Stomach smooth muscle (tissue), 2 donors: Measurements from ENCODE around the gene NSL1.
"Not testable (repeated sequence)": the region's sequence is repeated elsewhere in the genome, so short reads cannot be mapped to it uniquely, and the experiment has no call there.

ENCODE experiments used
- H3K27ac ChIP-seq: one replicate; pipeline ENCODE4 v1.7.0; 2013; ENCODE audit warnings: mild to moderate bottlenecking, low read length, inconsistent platforms
- H3K27me3 ChIP-seq, 2 donors: one replicate each; pipeline ENCODE4 v1.7.0; 2013; ENCODE audit warnings: low read length in 2 of 2; ENCODE audit not compliant: insufficient read depth in 2 of 2, control insufficient read depth in 1 of 2
- H3K36me3 ChIP-seq, 2 donors: one replicate each; pipeline ENCODE4 v1.7.0; 2013; ENCODE audit warnings: low read length in 2 of 2; ENCODE audit not compliant: control insufficient read depth in 2 of 2, insufficient read depth in 2 of 2
- H3K4me1 ChIP-seq: one replicate; pipeline ENCODE4 v1.7.0; 2013; ENCODE audit warnings: low read length; ENCODE audit not compliant: control insufficient read depth, insufficient read depth
- H3K4me3 ChIP-seq, 2 donors: one replicate each; pipeline ENCODE4 v1.7.0; 2013; ENCODE audit warnings: low read length in 2 of 2
- H3K9ac ChIP-seq, 2 donors: one replicate each; pipeline ENCODE4 v1.7.0; 2013; ENCODE audit warnings: low read length in 2 of 2, mild to moderate bottlenecking in 1 of 2
- H3K9me3 ChIP-seq, 2 donors: one replicate each; pipeline ENCODE4 v1.7.0; 2013; ENCODE audit warnings: low read length in 2 of 2; ENCODE audit not compliant: control insufficient read depth in 2 of 2
- donor health status: healthy.
- donor health status: Pancreatic carcinoma.

Gene NSL1

GRCh38 chr1:212764718-212765281 lies 26.8 kb downstream of the NSL1 start:
- not testable (repeated sequence) for H3K4me3 ChIP-seq, H3K36me3 ChIP-seq, H3K9ac ChIP-seq, H3K9me3 ChIP-seq, H3K27ac ChIP-seq, H3K4me1 ChIP-seq, H3K27me3 ChIP-seq

GRCh38 chr1:212762839-212763238 lies 28.7 kb downstream of the NSL1 start:
- Histone ChIP-seq H3K27me3 (no peaks in the 10 kb centered on the region), H3K36me3 (no peaks in the 10 kb centered on the region), H3K4me1 (no peaks in the 10 kb centered on the region)

GRCh38 chr1:212762234-212762633 lies 29.3 kb downstream of the NSL1 start:
- Histone ChIP-seq H3K9me3 (no peaks in the 10 kb centered on the region), H3K36me3 (no peaks in the 10 kb centered on the region), H3K27me3 (no peaks in the 10 kb centered on the region), H3K4me3 (no peak overlapping the region), H3K4me1 (no peaks in the 10 kb centered on the region), H3K9ac (no peak overlapping the region), H3K27ac (no peak overlapping the region)

More at GRCh38 chr1:212762839-212763238, 28.7 kb downstream of the NSL1 start:
- no peaks in the 10 kb centered on the region for H3K9me3 ChIP-seq
- H3K27ac ChIP-seq = no peak overlapping the region
- no peak overlapping the region for H3K9ac ChIP-seq
- H3K4me3 ChIP-seq = no peak overlapping the region

GRCh38 chr1:212760126-212760823 lies 31.3 kb downstream of the NSL1 start:
- H3K36me3 ChIP-seq = no peaks in the 10 kb centered on the region
- H3K4me1 ChIP-seq = no peaks in the 10 kb centered on the region
- H3K4me3 ChIP-seq = no peak overlapping the region
- H3K27me3 ChIP-seq = no peaks in the 10 kb centered on the region
- H3K9ac ChIP-seq = no peak overlapping the region
- H3K9me3 ChIP-seq = no peaks in the 10 kb centered on the region
- no peak overlapping the region for H3K27ac ChIP-seq

GRCh38 chr1:212759683-212760082 lies 31.9 kb downstream of the NSL1 start:
- H3K27ac ChIP-seq = no peak overlapping the region
- no peaks in the 10 kb centered on the region for H3K4me1 ChIP-seq
- H3K36me3 ChIP-seq = no peaks in the 10 kb centered on the region
- H3K4me3 ChIP-seq = no peak overlapping the region
- no peaks in the 10 kb centered on the region for H3K9me3 ChIP-seq
- H3K9ac ChIP-seq = no peak overlapping the region
- no peaks in the 10 kb centered on the region for H3K27me3 ChIP-seq

- H3K4me1 ChIP-seq = no peaks in the 10 kb centered on the region
- no peak overlapping the region for H3K9ac ChIP-seq
- H3K9me3 ChIP-seq = no peaks in the 10 kb centered on the region
- H3K27ac ChIP-seq = no peak overlapping the region
- no peaks in the 10 kb centered on the region for H3K36me3 ChIP-seq
- H3K4me3 ChIP-seq = no peak overlapping the region
- no peaks in the 10 kb centered on the region for H3K27me3 ChIP-seq
Measured at GRCh38 chr1:212754680-212755079, 36.9 kb downstream of the NSL1 start.

- H3K4me1 ChIP-seq = no peaks in the 10 kb centered on the region
- H3K27ac ChIP-seq = no peak overlapping the region
- no peaks in the 10 kb centered on the region for H3K36me3 ChIP-seq
- H3K4me3 ChIP-seq = no peak overlapping the region
- no peaks in the 10 kb centered on the region for H3K27me3 ChIP-seq
- H3K9me3 ChIP-seq = no peaks in the 10 kb centered on the region
- H3K9ac ChIP-seq = no peak overlapping the region
Measured at GRCh38 chr1:212754193-212754592, 37.4 kb downstream of the NSL1 start.

- no peak overlapping the region for H3K9ac ChIP-seq
- no peaks in the 10 kb centered on the region for H3K27me3 ChIP-seq
- no peaks in the 10 kb centered on the region for H3K36me3 ChIP-seq
- H3K27ac ChIP-seq = no peak overlapping the region
- no peaks in the 10 kb centered on the region for H3K9me3 ChIP-seq
- no peaks in the 10 kb centered on the region for H3K4me1 ChIP-seq
- no peak overlapping the region for H3K4me3 ChIP-seq
Measured at GRCh38 chr1:212753749-212754148, 37.8 kb downstream of the NSL1 start.

- no peaks in the 10 kb centered on the region for H3K36me3 ChIP-seq
- peak overlapping the region; percentile 30 to 57 for H3K4me3 ChIP-seq
- peak overlapping the region in 1 of 2 donors; percentile 23 for H3K9ac ChIP-seq
- no peaks in the 10 kb centered on the region for H3K4me1 ChIP-seq
- H3K27ac ChIP-seq = no peak overlapping the region
- H3K27me3 ChIP-seq = no peaks in the 10 kb centered on the region
- no peaks in the 10 kb centered on the region for H3K9me3 ChIP-seq
Measured at GRCh38 chr1:212752934-212753497, 38.6 kb downstream of the NSL1 start.

- Histone ChIP-seq H3K9ac (no peak overlapping the region), H3K4me3 (peak overlapping the region; percentile 30 to 57), H3K36me3 (no peaks in the 10 kb centered on the region), H3K4me1 (no peaks in the 10 kb centered on the region), H3K27me3 (no peaks in the 10 kb centered on the region), H3K27ac (no peak overlapping the region), H3K9me3 (no peaks in the 10 kb centered on the region)
Measured at GRCh38 chr1:212752252-212752933, 39.2 kb downstream of the NSL1 start.
